HEK293 (cell line): Measurements from ENCODE around the gene MMP24OS.
A peak's percentile ranks its signal among the peaks of the same experiment; 100 is the strongest.

Experiments used
- CTCF ChIA-PET: fragments of 350-600 bp; formaldehyde crosslinking; extraction: SDS; loops from one replicate; lab custom pipeline; 2021; ENCODE audit warnings: antibody characterized with exemption; lab: Yijun Ruan, JAX
- POLR2A ChIA-PET: fragments of 300-600 bp; formaldehyde crosslinking; extraction: SDS; loops from one replicate; lab custom pipeline; 2020; ENCODE audit warnings: antibody characterized with exemption, inconsistent platforms; lab: Yijun Ruan, JAX
- H3K27ac ChIP-seq: fragments of 200-500 bp; sonication (Bioruptor generic); 2 replicates; pipeline ENCODE4 v1.5.1; 2014; ENCODE audit warnings: low read depth, low read length, control low read depth, inconsistent platforms; ENCODE audit errors: extremely low read depth
- H3K36me3 ChIP-seq, 2 experiments: fragments of 200-500 bp in 1 of 2; sonication (Bioruptor generic) in 1 of 2; 1 replicate in 1 of 2; 2 replicates in 1 of 2; pipeline ENCODE4 v1.5.1; 2014 to 2017; ENCODE audit warnings: inconsistent platforms in 2 of 2, low read length in 2 of 2; ENCODE audit not compliant: control insufficient read depth in 2 of 2, insufficient read depth in 1 of 2
- H3K4me1 ChIP-seq: fragments of 200-500 bp; sonication (Bioruptor generic); 2 replicates; pipeline ENCODE4 v1.5.1; 2014; ENCODE audit warnings: mild to moderate bottlenecking, low read length, inconsistent platforms; ENCODE audit not compliant: control insufficient read depth, insufficient read depth
- H3K4me3 ChIP-seq: 2 replicates; pipeline ENCODE4 v1.5.1; 2011; ENCODE audit warnings: low read depth, mild to moderate bottlenecking, control low read depth, low read length, moderate library complexity
- H3K9me3 ChIP-seq: fragments of 200-500 bp; sonication (Bioruptor generic); 2 replicates; pipeline ENCODE4 v1.5.1; 2014; ENCODE audit warnings: low read depth, low read length, inconsistent platforms; ENCODE audit not compliant: control insufficient read depth, insufficient read depth
- ZBTB7A ChIP-seq: fragments of 450-650 bp; formaldehyde crosslinking; IDR thresholded peaks from 2 replicates; pipeline ENCODE4 v1.5.1; 2016; ENCODE audit warnings: low read depth, missing biosample characterization, missing genetic modification characterization
- ZNF121 ChIP-seq: fragments of 450-650 bp; formaldehyde crosslinking; IDR thresholded peaks from 2 replicates; pipeline ENCODE4 v1.5.1; 2016; ENCODE audit warnings: missing biosample characterization, missing genetic modification characterization
- ZNF169 ChIP-seq: fragments of 450-650 bp; formaldehyde crosslinking; IDR thresholded peaks from 2 replicates; pipeline ENCODE4 v1.5.1; 2016; ENCODE audit warnings: missing biosample characterization, missing genetic modification characterization
- ZNF214 ChIP-seq: fragments of 450-650 bp; formaldehyde crosslinking; IDR thresholded peaks from 2 replicates; pipeline ENCODE4 v1.5.1; 2017; ENCODE audit warnings: missing biosample characterization, mild to moderate bottlenecking, missing genetic modification characterization, borderline replicate concordance
- ZNF221 ChIP-seq: fragments of 450-650 bp; formaldehyde crosslinking; IDR thresholded peaks from 2 replicates; pipeline ENCODE4 v1.5.1; 2017; ENCODE audit warnings: missing biosample characterization, missing genetic modification characterization, borderline replicate concordance
- ZNF223 ChIP-seq: fragments of 450-650 bp; formaldehyde crosslinking; IDR thresholded peaks from 2 replicates; pipeline ENCODE4 v1.5.1; 2016; ENCODE audit warnings: missing biosample characterization, missing genetic modification characterization
- ZNF423 ChIP-seq: fragments of 450-650 bp; formaldehyde crosslinking; IDR thresholded peaks from 2 replicates; pipeline ENCODE4 v1.5.1; 2016; ENCODE audit warnings: missing biosample characterization, missing genetic modification characterization
- ZNF529 ChIP-seq: fragments of 450-650 bp; formaldehyde crosslinking; IDR thresholded peaks from 2 replicates; pipeline ENCODE4 v1.5.1; 2017; ENCODE audit warnings: missing genetic modification characterization, missing biosample characterization; ENCODE audit not compliant: insufficient replicate concordance
- ZNF624 ChIP-seq: fragments of 450-650 bp; formaldehyde crosslinking; IDR thresholded peaks from 2 replicates; pipeline ENCODE4 v1.5.1; 2017; ENCODE audit warnings: missing biosample characterization, missing genetic modification characterization
- TF ChIP-seq, protein P1 (sequence below): fragments of 450-650 bp; formaldehyde crosslinking; IDR thresholded peaks from 2 replicates; pipeline ENCODE4 v1.5.1; 2016; ENCODE audit warnings: missing biosample characterization, missing genetic modification characterization
- TF ChIP-seq, protein P2 (sequence below): fragments of 450-650 bp; formaldehyde crosslinking; IDR thresholded peaks from 2 replicates; pipeline ENCODE4 v1.5.1; 2016; ENCODE audit warnings: missing biosample characterization, missing genetic modification characterization
- TF ChIP-seq, protein P3 (sequence below): fragments of 450-650 bp; formaldehyde crosslinking; IDR thresholded peaks from 2 replicates; pipeline ENCODE4 v1.5.1; 2016; ENCODE audit warnings: missing biosample characterization, missing genetic modification characterization, borderline replicate concordance

The MMP24OS gene

DNA sequence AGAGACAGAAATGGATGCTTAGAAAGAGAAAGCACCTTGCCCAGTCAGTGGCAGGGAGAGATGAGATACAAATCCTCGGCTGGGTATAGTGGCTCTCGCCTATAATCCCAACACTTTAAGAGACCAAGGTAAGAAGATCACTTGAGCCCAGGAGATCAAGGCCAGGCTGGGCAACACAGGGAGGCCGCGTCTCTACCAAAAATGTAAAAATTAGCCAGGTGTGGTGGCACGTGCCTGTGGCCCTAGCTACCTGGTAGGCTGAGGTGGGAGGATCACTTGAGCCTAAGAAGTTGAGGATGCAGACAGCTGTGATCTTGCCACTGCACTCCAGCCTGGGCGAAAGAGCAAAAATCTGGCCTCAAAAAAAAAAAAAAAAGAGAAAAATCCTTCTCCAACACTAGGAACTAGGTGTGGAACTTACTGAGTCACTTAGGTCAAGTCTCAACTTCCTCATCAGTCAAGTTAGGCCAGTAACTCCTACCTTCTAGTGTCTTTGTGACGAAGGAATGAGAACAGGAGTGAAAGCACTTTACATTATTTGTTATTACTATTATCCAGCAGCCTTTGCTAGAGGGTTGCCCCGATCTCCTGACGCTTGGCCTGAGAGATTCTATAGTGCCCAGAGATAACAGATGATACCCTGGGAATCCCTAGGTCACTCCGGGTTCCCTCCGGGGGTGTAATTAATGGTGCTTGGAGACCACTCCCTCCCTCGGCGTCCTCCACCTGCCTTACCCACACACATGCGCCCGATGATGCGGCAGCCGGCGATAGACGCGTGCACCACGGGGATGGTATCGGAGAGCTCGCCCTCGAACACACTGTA, 5.7 kb upstream of the MMP24OS start:
- H3K27ac ChIP-seq: peak overlapping the region; percentile 81
- H3K4me1 ChIP-seq: no peaks in the 10 kb centered on the region
- no peaks in the 10 kb centered on the region for H3K9me3 ChIP-seq
- H3K4me3 ChIP-seq: peak overlapping the region; percentile 86
- H3K36me3 ChIP-seq: peaks cover 14 to 45% of the 10 kb centered on the region in 2 experiments; a peak in 2 of 3 replicates
- ChIA-PET POLR2A (interaction anchor here (0.5 to 1.7 kb wide), 15 partner anchors 9 to 171 kb away, joined by 3 to 19 read pairs (median 5); partner anchors contain the start of genes CEP250 and EDEM2), CTCF (interaction anchor here (0.6 to 1.4 kb wide), 5 partner anchors 20 to 206 kb away, joined by 3 to 6 read pairs (median 4); no protein-coding TSS in a partner anchor)
- no peak for TF ChIP-seq ZNF214 (tag by site-specific recombination)
- TF ChIP-seq ZNF624 (tag by site-specific recombination): no peak
- no peak for TF ChIP-seq ZNF529 (tag by site-specific recombination)
- TF ChIP-seq, protein P1, sequence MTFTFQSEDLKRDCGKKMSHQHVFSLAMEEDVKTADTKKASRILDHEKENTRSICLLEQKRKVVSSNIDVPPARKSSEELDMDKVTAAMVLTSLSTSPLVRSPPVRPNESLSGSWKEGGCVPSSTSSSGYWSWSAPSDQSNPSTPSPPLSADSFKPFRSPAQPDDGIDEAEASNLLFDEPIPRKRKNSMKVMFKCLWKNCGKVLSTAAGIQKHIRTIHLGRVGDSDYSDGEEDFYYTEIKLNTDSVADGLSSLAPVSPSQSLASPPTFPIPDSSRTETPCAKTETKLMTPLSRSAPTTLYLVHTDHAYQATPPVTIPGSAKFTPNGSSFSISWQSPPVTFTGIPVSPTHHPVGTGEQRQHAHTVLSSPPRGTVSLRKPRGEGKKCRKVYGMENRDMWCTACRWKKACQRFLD (tag by site-specific recombination): no peak
- TF ChIP-seq ZNF223: no peak
- no peak for TF ChIP-seq ZNF169 (tag by site-specific recombination)

DNA sequence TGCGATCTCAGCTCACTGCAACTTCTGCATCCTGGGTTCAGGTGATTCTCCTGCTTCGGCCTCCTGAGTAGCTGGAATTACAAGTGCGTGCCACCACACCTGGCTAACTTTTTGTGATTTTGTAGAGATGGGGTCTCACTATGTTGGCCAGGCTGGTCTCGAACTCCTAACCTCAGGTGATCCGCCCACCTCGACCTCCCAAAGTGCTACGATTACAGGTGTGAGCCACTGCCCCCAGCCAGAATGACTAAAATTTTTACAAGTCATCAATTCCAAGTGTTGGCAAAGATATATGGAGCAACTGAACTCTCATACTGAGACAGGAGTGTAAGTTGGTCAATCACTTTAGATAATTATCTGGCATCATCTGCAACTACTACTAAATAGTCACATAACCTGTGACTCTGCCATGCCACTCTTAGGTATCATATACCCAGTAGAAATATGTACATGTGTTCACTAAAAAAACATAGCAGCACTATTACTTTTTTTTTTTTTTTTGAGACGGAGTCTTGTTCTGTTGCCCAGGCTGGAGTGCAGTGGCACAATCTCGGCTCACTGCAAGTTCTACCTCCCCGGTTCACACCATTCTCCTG, 3.7 kb upstream of the MMP24OS start:
- Histone ChIP-seq H3K36me3 (peaks cover 18 to 54% of the 10 kb centered on the region in 2 experiments; a peak in 2 of 3 replicates), H3K4me1 (no peaks in the 10 kb centered on the region), H3K4me3 (no peak overlapping the region), H3K9me3 (no peaks in the 10 kb centered on the region), H3K27ac (no peak overlapping the region)
- peak; percentile 92 for TF ChIP-seq ZNF121 (tag by site-specific recombination)
- TF ChIP-seq ZNF221 (tag by site-specific recombination): no peak
- POLR2A ChIA-PET: interaction anchor here (0.7 kb wide), 1 partner anchor 187 kb away, joined by 4 read pairs; no protein-coding TSS in a partner anchor
- CTCF ChIA-PET: no interaction called here

DNA sequence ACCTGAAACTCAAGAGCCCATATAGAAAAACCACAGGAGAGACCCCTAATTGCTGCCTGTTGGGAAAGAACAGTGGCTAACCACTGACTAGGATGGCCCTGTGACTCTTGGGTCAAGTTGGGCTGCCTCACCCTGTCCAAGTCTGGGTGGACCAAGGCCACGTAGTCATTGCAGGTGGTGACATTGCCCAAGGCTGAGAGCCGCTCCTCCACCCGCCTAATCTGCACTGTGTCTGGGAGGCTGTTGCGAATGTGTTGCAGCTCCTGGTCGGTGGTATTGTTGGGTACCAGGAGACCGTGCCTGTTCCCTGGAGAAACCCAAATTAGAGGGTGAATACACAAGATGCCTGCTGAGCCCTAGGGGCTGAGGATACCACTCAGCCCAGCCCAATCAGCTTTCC, 2.6 kb upstream of the MMP24OS start:
- H3K4me1 ChIP-seq: no peaks in the 10 kb centered on the region
- peaks cover 18 to 65% of the 10 kb centered on the region in 2 experiments; a peak in 2 of 3 replicates for H3K36me3 ChIP-seq
- POLR2A ChIA-PET: no interaction called here
- H3K27ac ChIP-seq: peak overlapping the region; percentile 13; the same call in 1 of the 2 replicates
- CTCF ChIA-PET: interaction anchor here (1.2 kb wide), 1 partner anchor 167 kb away, joined by 4 read pairs; no protein-coding TSS in a partner anchor
- H3K4me3 ChIP-seq: no peak overlapping the region
- no peaks in the 10 kb centered on the region for H3K9me3 ChIP-seq
- TF ChIP-seq ZNF169 (tag by site-specific recombination) (no peak), ZBTB7A (tag by site-specific recombination) (no peak), ZNF423 (tag by site-specific recombination) (no peak)
- TF ChIP-seq, protein P2, sequence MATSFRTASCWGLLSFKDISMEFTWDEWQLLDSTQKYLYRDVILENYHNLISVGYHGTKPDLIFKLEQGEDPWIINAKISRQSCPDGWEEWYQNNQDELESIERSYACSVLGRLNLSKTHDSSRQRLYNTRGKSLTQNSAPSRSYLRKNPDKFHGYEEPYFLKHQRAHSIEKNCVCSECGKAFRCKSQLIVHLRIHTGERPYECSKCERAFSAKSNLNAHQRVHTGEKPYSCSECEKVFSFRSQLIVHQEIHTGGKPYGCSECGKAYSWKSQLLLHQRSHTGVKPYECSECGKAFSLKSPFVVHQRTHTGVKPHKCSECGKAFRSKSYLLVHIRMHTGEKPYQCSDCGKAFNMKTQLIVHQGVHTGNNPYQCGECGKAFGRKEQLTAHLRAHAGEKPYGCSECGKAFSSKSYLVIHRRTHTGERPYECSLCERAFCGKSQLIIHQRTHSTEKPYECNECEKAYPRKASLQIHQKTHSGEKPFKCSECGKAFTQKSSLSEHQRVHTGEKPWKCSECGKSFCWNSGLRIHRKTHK (tag by site-specific recombination): no peak
- TF ChIP-seq, protein P3, sequence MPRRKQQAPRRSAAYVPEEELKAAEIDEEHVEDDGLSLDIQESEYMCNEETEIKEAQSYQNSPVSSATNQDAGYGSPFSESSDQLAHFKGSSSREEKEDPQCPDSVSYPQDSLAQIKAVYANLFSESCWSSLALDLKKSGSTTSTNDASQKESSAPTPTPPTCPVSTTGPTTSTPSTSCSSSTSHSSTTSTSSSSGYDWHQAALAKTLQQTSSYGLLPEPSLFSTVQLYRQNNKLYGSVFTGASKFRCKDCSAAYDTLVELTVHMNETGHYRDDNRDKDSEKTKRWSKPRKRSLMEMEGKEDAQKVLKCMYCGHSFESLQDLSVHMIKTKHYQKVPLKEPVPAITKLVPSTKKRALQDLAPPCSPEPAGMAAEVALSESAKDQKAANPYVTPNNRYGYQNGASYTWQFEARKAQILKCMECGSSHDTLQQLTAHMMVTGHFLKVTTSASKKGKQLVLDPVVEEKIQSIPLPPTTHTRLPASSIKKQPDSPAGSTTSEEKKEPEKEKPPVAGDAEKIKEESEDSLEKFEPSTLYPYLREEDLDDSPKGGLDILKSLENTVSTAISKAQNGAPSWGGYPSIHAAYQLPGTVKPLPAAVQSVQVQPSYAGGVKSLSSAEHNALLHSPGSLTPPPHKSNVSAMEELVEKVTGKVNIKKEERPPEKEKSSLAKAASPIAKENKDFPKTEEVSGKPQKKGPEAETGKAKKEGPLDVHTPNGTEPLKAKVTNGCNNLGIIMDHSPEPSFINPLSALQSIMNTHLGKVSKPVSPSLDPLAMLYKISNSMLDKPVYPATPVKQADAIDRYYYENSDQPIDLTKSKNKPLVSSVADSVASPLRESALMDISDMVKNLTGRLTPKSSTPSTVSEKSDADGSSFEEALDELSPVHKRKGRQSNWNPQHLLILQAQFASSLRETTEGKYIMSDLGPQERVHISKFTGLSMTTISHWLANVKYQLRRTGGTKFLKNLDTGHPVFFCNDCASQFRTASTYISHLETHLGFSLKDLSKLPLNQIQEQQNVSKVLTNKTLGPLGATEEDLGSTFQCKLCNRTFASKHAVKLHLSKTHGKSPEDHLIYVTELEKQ: no peak
- TF ChIP-seq, all 188 proteins: peak for 0
